Right renal cortex interstitium (tissue), 3 donors: Measurements from ENCODE around the gene CCDC73. TPM values are rescaled to one million over a fixed set of nuclear protein-coding genes. Genes with fewer than 3 reads are reported as not detected.

Experiments
- polyA plus RNA-seq, 3 donors: library from polyadenylated mRNA; unstranded; fragments of 120-200 nt; gene quantifications; one replicate each; pipeline ENCODE4 v1.2.1, GENCODE V29; 2013; ENCODE audit not compliant: insufficient read length in 3 of 3

The CCDC73 gene
- polyA plus RNA-seq, 3 donors: 0.19 to 0.26 (median 0.23) TPM

Other genes starting within 250 kb of the CCDC73 start
- gene EIF3M, start 210.8 kb downstream of the CCDC73 start, polyA plus RNA-seq: 100 to 1,000 TPM; 769 to 799 (median 780) TPM
- gene PRRG4, start 35.3 kb upstream of the CCDC73 start, polyA plus RNA-seq: 1 to 10 TPM; 6.0 to 6.3 (median 6.2) TPM
- 10 to 100 TPM; 38.3 to 44.5 (median 41.5) TPM for gene QSER1, start 98.1 kb upstream of the CCDC73 start, polyA plus RNA-seq
- gene DEPDC7, start 221.2 kb upstream of the CCDC73 start, polyA plus RNA-seq: 1 to 10 TPM; 6.7 to 8.5 (median 7.4) TPM
- gene TCP11L1, start 244.9 kb upstream of the CCDC73 start, polyA plus RNA-seq: 10 to 100 TPM in 1 of 3 donors, 1 to 10 TPM in 2; 8.8 to 10.2 (median 9.6) TPM